Fibroblast of lung (primary cell): ENCODE data around the gene POU2F2. TPM values are rescaled to one million over a fixed set of nuclear protein-coding genes. Genes with fewer than 3 reads are reported as not detected.

ENCODE experiments used
- DNase-seq, 2 donors: peaks; one replicate each; pipeline versions ENCODE4 v3.0.0 to v3.0.0-alpha.2; 2010; ENCODE audit warnings: low read depth in 2 of 2
- H2AFZ ChIP-seq: 2 replicates; pipeline ENCODE4 v1.5.1; 2012; ENCODE audit warnings: low read length, control low read depth, inconsistent platforms
- H3K27ac ChIP-seq: 2 replicates; pipeline ENCODE4 v1.5.1; 2011; ENCODE audit warnings: low read length, control low read depth; ENCODE audit not compliant: insufficient read depth
- H3K27me3 ChIP-seq: 2 replicates; pipeline ENCODE4 v1.5.1; 2011; ENCODE audit warnings: mild to moderate bottlenecking, low read length; ENCODE audit not compliant: control insufficient read depth, insufficient read depth
- H3K36me3 ChIP-seq: 2 replicates; pipeline ENCODE4 v1.5.1; 2011; ENCODE audit warnings: low read length; ENCODE audit not compliant: control insufficient read depth, insufficient read depth
- H3K4me1 ChIP-seq: 2 replicates; pipeline ENCODE4 v1.5.1; 2011; ENCODE audit warnings: low read length; ENCODE audit not compliant: control insufficient read depth, insufficient read depth; ENCODE audit errors: extremely low read depth
- H3K4me2 ChIP-seq: 2 replicates; pipeline ENCODE4 v1.5.1; 2011; ENCODE audit warnings: low read length, control low read depth; ENCODE audit not compliant: insufficient read depth; ENCODE audit errors: extremely low read depth
- H3K4me3 ChIP-seq, 4 experiments: fragments of 200-600 bp in 1 of 4; sonication (generic) in 1 of 4; replicated peaks in 1 of 4; 2 replicates each; pipeline ENCODE4 v1.5.1; 2011 to 2016; ENCODE audit warnings: low read length in 4 of 4, low read depth in 3 of 4, mild to moderate bottlenecking in 3 of 4, control low read depth in 2 of 4, inconsistent platforms in 1 of 4, mixed read lengths in 1 of 4; ENCODE audit not compliant: insufficient read depth in 1 of 4; ENCODE audit errors: control extremely low read depth in 1 of 4
- H3K79me2 ChIP-seq: 2 replicates; pipeline ENCODE4 v1.5.1; 2012; ENCODE audit warnings: mild to moderate bottlenecking, low read length, inconsistent platforms; ENCODE audit not compliant: control insufficient read depth, insufficient read depth
- H3K9ac ChIP-seq: 2 replicates; pipeline ENCODE4 v1.5.1; 2011; ENCODE audit warnings: mild to moderate bottlenecking, low read length, control low read depth; ENCODE audit not compliant: insufficient read depth
- H3K9me3 ChIP-seq: 2 replicates; pipeline ENCODE4 v1.5.1; 2012; ENCODE audit warnings: low read depth, low read length; ENCODE audit not compliant: control insufficient read depth, insufficient read depth
- H4K20me1 ChIP-seq: 2 replicates; pipeline ENCODE4 v1.5.1; 2011; ENCODE audit warnings: low read length; ENCODE audit not compliant: control insufficient read depth, insufficient read depth; ENCODE audit errors: extremely low read depth
- EZH2 ChIP-seq: IDR thresholded peaks from 2 replicates; pipeline ENCODE4 v1.5.1; 2012; ENCODE audit warnings: low read length, control low read depth, mild to moderate bottlenecking; ENCODE audit errors: missing control alignments
- polyA plus RNA-seq, 2 donors: library from polyadenylated mRNA; depleted of rRNA in 1 of 2; stranded (reverse) in 1 of 2; unstranded in 1 of 2; fragments of >200 nt; gene quantifications; 2 replicates each; pipeline ENCODE4 v1.2.1, GENCODE V29; 2011 to 2012; ENCODE audit warnings: missing spikeins in 1 of 2
- total RNA-seq: library from RNA; depleted of rRNA; stranded (reverse); fragments of >200 nt; gene quantifications from 2 replicates; pipeline ENCODE4 v1.2.1, GENCODE V29; 2014
- TF ChIP-seq, protein P1 (sequence below), 2 donors: IDR thresholded peaks in 1 of 2; conservative IDR thresholded peaks in 1 of 2; 1 replicate in 1 of 2; 2 replicates in 1 of 2; pipeline ENCODE4 v1.5.1; 2011 to 2012; ENCODE audit warnings: low read length in 2 of 2, control low read depth in 1 of 2, inconsistent platforms in 1 of 2, low read depth in 1 of 2, mild to moderate bottlenecking in 1 of 2

Gene POU2F2
- total and polyA plus RNA-seq, 2 donors (not counting 1 experiment from before 2014, with no cell fraction given): 0.17 to 0.31 TPM

DNA sequence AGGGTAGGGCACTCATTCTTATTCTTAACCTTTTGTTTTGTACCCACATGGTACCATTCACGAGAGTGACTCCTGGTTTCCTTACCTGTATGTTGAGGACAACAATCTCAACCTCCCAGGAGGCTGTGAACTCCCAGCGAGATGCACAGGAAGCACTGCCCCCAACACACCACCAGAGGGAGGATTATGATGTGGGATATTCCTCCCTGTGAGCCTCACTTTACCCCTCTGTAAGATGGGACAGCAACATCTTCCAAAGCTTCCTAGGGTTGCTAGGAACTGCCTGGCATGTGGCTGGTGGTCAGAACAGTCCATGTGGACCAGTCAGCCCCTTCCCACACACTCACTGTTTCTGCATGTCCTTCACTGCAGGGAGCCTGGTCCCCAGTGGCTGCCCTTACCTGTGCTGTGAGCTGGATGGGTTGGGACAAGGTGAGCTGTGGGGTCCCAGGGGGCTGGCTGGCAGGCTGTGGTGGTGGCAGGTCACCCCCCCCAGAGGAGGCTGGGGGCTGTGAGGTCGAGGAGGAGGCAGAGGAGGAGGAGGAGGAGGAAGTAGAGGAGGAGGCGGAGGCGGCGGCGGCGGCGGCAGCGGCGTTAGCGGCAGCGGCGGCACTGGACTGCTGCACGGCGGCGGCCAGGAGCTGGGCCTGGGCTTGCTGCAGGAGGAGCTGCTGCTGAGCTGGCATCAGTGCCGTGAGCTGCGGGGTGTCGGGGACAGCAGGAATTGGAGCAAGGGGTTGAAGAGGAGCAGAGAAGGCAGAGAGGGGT lies 15.8 kb downstream of the POU2F2 start:
- no peak overlapping the region for H3K4me3 ChIP-seq
- H3K27ac ChIP-seq: no peak overlapping the region
- no peaks in the 10 kb centered on the region for H4K20me1 ChIP-seq
- TF ChIP-seq, protein P1, sequence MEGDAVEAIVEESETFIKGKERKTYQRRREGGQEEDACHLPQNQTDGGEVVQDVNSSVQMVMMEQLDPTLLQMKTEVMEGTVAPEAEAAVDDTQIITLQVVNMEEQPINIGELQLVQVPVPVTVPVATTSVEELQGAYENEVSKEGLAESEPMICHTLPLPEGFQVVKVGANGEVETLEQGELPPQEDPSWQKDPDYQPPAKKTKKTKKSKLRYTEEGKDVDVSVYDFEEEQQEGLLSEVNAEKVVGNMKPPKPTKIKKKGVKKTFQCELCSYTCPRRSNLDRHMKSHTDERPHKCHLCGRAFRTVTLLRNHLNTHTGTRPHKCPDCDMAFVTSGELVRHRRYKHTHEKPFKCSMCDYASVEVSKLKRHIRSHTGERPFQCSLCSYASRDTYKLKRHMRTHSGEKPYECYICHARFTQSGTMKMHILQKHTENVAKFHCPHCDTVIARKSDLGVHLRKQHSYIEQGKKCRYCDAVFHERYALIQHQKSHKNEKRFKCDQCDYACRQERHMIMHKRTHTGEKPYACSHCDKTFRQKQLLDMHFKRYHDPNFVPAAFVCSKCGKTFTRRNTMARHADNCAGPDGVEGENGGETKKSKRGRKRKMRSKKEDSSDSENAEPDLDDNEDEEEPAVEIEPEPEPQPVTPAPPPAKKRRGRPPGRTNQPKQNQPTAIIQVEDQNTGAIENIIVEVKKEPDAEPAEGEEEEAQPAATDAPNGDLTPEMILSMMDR (conservative IDR thresholded peaks at IDR 0.05 in 1 of 2, IDR thresholded peaks at IDR 0.05 in 1 of 2; ENCODE audit: low read depth in 1 of 2, low read length in 2 of 2): peak in 1 of 2 donors; percentile 18
- no peak for TF ChIP-seq EZH2
- H3K4me1 ChIP-seq: peaks cover 33% of the 10 kb centered on the region
- H3K79me2 ChIP-seq: no peaks in the 10 kb centered on the region
- H3K9ac ChIP-seq: no peak overlapping the region
- no peak overlapping the region for H3K4me2 ChIP-seq
- H3K27me3 ChIP-seq: no peaks in the 10 kb centered on the region
- H3K36me3 ChIP-seq: no peaks in the 10 kb centered on the region
- no peak overlapping the region for H2AFZ ChIP-seq
- no peaks in the 10 kb centered on the region for H3K9me3 ChIP-seq
- DNase-seq: no peak

DNA sequence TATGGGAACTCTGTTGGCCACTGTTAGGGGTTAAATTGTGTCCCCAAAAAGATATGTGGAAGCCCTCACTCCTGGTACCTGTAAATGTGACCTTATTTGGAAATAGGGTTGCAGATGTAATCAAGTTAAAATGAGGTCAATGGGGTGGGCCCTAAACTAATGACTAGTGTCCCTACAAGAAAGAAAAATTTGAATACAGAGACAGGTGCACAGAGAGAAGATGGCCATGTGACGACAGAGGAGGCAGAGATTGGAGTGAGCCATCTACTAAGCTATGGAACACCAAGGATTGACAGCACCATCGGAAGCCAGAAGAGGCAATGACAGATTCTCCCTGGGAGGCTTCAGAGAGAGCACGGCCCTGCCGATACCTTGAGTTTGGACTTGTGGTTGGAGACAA lies 16.5 kb downstream of the POU2F2 start:
- Histone ChIP-seq H3K4me1 (peaks cover 32% of the 10 kb centered on the region), H3K9ac (no peak overlapping the region), H3K4me2 (no peak overlapping the region), H3K27ac (no peak overlapping the region), H3K4me3 (no peak overlapping the region), H3K27me3 (no peaks in the 10 kb centered on the region), H3K79me2 (no peaks in the 10 kb centered on the region), H2AFZ (no peak overlapping the region), H3K9me3 (no peaks in the 10 kb centered on the region), H4K20me1 (no peaks in the 10 kb centered on the region), H3K36me3 (no peaks in the 10 kb centered on the region)
- DNase-seq: no peak
- TF ChIP-seq, protein P1 (conservative IDR thresholded peaks at IDR 0.05 in 1 of 2, IDR thresholded peaks at IDR 0.05 in 1 of 2; ENCODE audit: low read depth in 1 of 2, low read length in 2 of 2): no peak
- TF ChIP-seq EZH2: no peak

DNA sequence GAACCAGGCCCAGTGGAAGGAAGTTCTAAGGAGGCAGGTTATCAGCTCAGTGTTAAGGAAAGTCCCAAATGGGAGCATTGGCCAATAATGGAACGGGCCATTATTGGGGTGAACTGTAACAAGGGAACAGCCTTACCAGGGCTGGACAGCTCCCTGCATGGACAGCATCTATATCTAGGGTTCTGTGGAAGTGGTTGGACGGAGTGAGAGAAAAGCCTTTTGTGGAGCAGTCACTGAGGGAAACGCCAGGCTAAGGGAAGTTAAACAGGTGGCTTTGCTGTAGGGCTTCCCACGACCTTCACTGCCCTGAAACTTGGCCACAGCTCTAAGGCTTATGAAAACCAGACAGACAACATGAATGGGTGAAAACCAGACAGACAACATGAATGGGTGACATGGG lies 17.0 kb downstream of the POU2F2 start:
- H3K27ac ChIP-seq: no peak overlapping the region
- TF ChIP-seq, protein P1 (conservative IDR thresholded peaks at IDR 0.05 in 1 of 2, IDR thresholded peaks at IDR 0.05 in 1 of 2; ENCODE audit: low read depth in 1 of 2, low read length in 2 of 2): no peak
- no peak for TF ChIP-seq EZH2
- H3K4me2 ChIP-seq: no peak overlapping the region
- peaks cover 32% of the 10 kb centered on the region for H3K4me1 ChIP-seq
- H2AFZ ChIP-seq: no peak overlapping the region
- peak in 1 of 2 donors; percentile 51 for DNase-seq
- no peak overlapping the region for H3K9ac ChIP-seq
- H3K4me3 ChIP-seq: no peak overlapping the region
- no peaks in the 10 kb centered on the region for H3K9me3 ChIP-seq
- no peaks in the 10 kb centered on the region for H3K79me2 ChIP-seq
- no peaks in the 10 kb centered on the region for H3K36me3 ChIP-seq
- H4K20me1 ChIP-seq: no peaks in the 10 kb centered on the region
- H3K27me3 ChIP-seq: no peaks in the 10 kb centered on the region
